Measurements from ENCODE around the gene HPCAL1. TPM values are rescaled to one million over a fixed set of nuclear protein-coding genes. Genes with fewer than 3 reads are reported as not detected.
"Not testable (repeated sequence)": the region's sequence is repeated elsewhere in the genome, so short reads cannot be mapped to it uniquely, and the experiment has no call there.

The HPCAL1 gene
- total RNA-seq, 2 experiments from 2014 or later: 61.6 to 63.6 TPM

DNA sequence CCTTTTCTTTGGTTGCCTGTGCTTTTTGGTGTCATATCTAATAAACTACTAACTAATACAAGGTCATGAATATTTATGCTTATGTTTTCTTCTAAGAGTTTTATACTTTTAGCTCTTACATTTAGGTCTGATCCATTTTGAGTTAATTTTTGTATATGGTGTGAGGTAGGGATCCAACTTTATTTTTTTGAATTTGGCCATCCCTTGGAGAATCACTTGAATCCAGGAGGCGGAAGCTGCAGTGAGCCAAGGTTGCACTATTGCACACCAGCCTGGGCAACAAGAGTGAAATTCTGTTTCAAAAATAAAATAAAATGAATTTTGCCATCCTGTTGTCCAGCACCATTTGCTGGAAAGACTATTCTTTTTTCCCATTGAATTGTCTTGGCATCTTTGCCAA lies 8.6 kb upstream of the HPCAL1 start:
- H3K27me3 Mint-ChIP-seq: peaks cover 5% of the 10 kb centered on the region

DNA sequence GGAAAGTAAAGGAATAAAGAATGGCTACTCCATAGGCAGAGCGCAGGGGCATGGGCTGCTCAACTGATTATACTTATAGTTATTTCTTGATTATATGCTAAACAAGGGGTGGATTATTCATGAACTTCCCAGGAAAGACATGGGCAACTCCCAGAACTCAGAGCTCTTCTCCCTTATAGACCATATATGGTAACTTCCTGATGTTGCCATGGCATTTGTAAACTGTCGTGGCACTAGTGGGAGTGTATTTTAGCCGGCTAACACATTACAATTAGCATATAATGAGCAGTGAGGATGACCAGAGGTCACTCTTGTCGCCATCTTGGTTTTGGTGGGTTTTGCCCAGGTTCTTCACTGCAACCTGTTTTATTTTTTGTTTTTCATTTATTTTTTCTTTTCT lies 7.1 kb upstream of the HPCAL1 start:
- H3K27ac Mint-ChIP-seq, POLR2A ChIA-PET: not testable (repeated sequence)

More for the DNA sequence above, 8.6 kb upstream of the HPCAL1 start:
- no peak overlapping the region for H3K4me3 Mint-ChIP-seq
- peaks cover 19% of the 10 kb centered on the region for H3K4me1 Mint-ChIP-seq
- DNase-seq: no peak
- H3K36me3 Mint-ChIP-seq (ENCODE audit: low read depth): no peaks in the 10 kb centered on the region
- no peak overlapping the region for H3K27ac Mint-ChIP-seq
- H3K9me3 Mint-ChIP-seq: peaks cover 9% of the 10 kb centered on the region
- POLR2A ChIA-PET: no interaction called here
- CTCF ChIA-PET: interaction anchor here (2.1 kb wide), 1 partner anchor 12 kb away, joined by 5 read pairs; no protein-coding TSS in a partner anchor

GRCh38 chr2:10296142-10296541 lies 6.6 kb upstream of the HPCAL1 start:
- no peak overlapping the region for H3K27ac Mint-ChIP-seq
- ChIA-PET CTCF (interaction anchor here (1.1 to 2.5 kb wide), 3 partner anchors 9 to 113 kb away, joined by 3 to 10 read pairs (median 5); no protein-coding TSS in a partner anchor), POLR2A (no interaction called here)
- DNase-seq: no peak
- peaks cover 34% of the 10 kb centered on the region for H3K4me1 Mint-ChIP-seq
- H3K36me3 Mint-ChIP-seq (ENCODE audit: low read depth): no peaks in the 10 kb centered on the region
- peaks cover 5% of the 10 kb centered on the region for H3K27me3 Mint-ChIP-seq
- H3K9me3 Mint-ChIP-seq: peaks cover 9% of the 10 kb centered on the region
- H3K4me3 Mint-ChIP-seq: no peak overlapping the region

More for the DNA sequence above, 7.1 kb upstream of the HPCAL1 start:
- CTCF ChIA-PET: interaction anchor here (2.1 to 2.5 kb wide), 2 partner anchors 10 to 113 kb away, joined by 5 to 10 read pairs; no protein-coding TSS in a partner anchor
- not testable (repeated sequence) for H3K4me3 Mint-ChIP-seq; H3K27me3 Mint-ChIP-seq; H3K9me3 Mint-ChIP-seq; H3K36me3 Mint-ChIP-seq (ENCODE audit: low read depth); DNase-seq
- peaks cover 29% of the 10 kb centered on the region for H3K4me1 Mint-ChIP-seq

DNA sequence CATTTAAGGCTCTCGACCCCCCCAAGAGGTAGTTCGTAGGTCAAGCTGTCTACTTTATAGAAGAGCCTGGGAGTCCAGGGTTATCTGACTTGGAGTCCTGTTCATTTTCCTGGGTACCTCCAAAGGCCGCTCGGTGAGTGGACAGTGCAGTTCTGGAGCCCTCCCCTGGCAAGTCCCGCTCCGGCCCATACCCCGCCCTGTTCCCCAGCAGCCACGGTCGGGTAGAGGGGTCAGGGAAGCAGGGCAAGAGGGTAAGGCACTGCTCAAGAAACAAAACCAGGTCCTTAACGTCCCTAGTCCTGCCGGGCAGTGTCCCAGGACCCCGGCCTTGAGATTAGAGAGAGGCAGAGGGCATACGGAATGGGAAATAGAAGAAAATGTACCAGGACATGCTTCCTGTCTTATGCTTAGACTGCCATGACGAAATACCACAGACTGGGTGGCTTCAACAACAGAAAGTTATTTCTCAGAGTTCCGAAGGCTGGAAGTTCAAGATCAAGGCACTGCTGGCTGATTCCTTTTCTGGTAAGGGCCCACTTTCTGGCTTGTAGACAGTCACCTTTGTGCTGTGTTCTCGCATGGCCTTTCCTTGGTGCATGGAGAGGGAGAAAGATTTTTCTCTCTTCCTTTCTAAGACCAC lies 5.4 kb upstream of the HPCAL1 start:
- H3K27ac Mint-ChIP-seq: peak overlapping the region; percentile 71
- POLR2A ChIA-PET: no interaction called here
- no peaks in the 10 kb centered on the region for H3K36me3 Mint-ChIP-seq (ENCODE audit: low read depth)

GRCh38 chr2:10297959-10298531 lies 4.7 kb upstream of the HPCAL1 start:
- Mint-ChIP-seq H3K36me3 (ENCODE audit: low read depth) (no peaks in the 10 kb centered on the region), H3K4me1 (peaks cover 42% of the 10 kb centered on the region), H3K4me3 (no peak overlapping the region), H3K9me3 (peaks cover 9% of the 10 kb centered on the region), H3K27me3 (peaks cover 5% of the 10 kb centered on the region), H3K27ac (peak overlapping the region; percentile 71)
- peak; percentile 50 for DNase-seq
- POLR2A ChIA-PET: interaction anchor here (0.7 kb wide), 2 partner anchors 109 to 454 kb away, joined by 3 read pairs; no protein-coding TSS in a partner anchor
- CTCF ChIA-PET: interaction anchor here (0.6 to 1.5 kb wide), 4 partner anchors 11 to 1608 kb away, joined by 3 to 6 read pairs (median 4); no protein-coding TSS in a partner anchor

More for the DNA sequence above, 5.4 kb upstream of the HPCAL1 start:
- Mint-ChIP-seq H3K9me3 (peaks cover 9% of the 10 kb centered on the region), H3K4me1 (peaks cover 42% of the 10 kb centered on the region), H3K27me3 (peaks cover 5% of the 10 kb centered on the region), H3K4me3 (no peak overlapping the region)
- CTCF ChIA-PET: interaction anchor here (0.6 to 2.5 kb wide), 5 partner anchors 18 to 1607 kb away, joined by 3 to 10 read pairs (median 3); no protein-coding TSS in a partner anchor
- DNase-seq: no peak

GRCh38 chr2:10298777-10299176 lies 3.9 kb upstream of the HPCAL1 start:
- H3K27ac Mint-ChIP-seq; H3K36me3 Mint-ChIP-seq (ENCODE audit: low read depth); H3K27me3 Mint-ChIP-seq; DNase-seq; H3K9me3 Mint-ChIP-seq; H3K4me3 Mint-ChIP-seq: not testable (repeated sequence)
- ChIA-PET POLR2A (interaction anchor here (0.7 kb wide), 1 partner anchor 455 kb away, joined by 3 read pairs; no protein-coding TSS in a partner anchor), CTCF (interaction anchor here (1.1 to 1.5 kb wide), 2 partner anchors 12 to 110 kb away, joined by 5 to 6 read pairs; no protein-coding TSS in a partner anchor)
- peaks cover 43% of the 10 kb centered on the region for H3K4me1 Mint-ChIP-seq

DNA sequence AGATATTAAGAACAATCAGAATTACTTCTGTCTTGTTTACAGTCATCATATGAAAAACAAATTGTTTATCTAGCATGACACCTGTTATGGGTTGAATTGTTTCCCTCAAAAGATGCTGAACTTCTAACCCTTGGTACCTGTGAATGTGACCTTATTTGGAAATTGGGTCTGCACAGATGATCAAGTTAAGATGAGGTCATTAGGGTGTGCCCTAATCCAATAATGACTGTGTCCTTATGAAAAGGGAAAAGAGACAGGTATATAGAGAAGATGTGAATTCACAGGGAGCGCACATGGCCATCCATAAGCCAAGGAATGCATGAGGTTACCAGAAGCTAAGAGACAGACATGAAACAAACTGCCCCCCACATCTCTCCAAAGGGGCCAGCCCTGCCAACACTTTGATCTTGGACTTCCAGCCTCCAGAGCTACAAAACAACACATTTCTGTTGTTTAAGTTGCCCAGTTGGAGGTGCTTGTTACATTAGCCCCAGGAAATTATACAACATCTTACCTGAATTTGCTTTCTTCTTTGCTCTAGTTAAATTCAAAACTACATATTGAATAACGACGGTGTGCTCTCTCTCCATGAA lies 2.3 kb upstream of the HPCAL1 start:
- DNase-seq: no peak
- ChIA-PET CTCF (interaction anchor here (0.6 to 5.7 kb wide), 5 partner anchors 14 to 316 kb away, joined by 3 to 31 read pairs (median 4); no protein-coding TSS in a partner anchor), POLR2A (interaction anchor here (0.5 to 0.7 kb wide), 3 partner anchors 44 to 355 kb away, joined by 3 to 6 read pairs (median 3); no protein-coding TSS in a partner anchor)
- Mint-ChIP-seq H3K4me1 (peaks cover 56% of the 10 kb centered on the region), H3K36me3 (ENCODE audit: low read depth) (no peaks in the 10 kb centered on the region), H3K27me3 (no peaks in the 10 kb centered on the region), H3K9me3 (no peaks in the 10 kb centered on the region), H3K27ac (peak overlapping the region; percentile 92), H3K4me3 (peak overlapping the region; percentile 64)

DNA sequence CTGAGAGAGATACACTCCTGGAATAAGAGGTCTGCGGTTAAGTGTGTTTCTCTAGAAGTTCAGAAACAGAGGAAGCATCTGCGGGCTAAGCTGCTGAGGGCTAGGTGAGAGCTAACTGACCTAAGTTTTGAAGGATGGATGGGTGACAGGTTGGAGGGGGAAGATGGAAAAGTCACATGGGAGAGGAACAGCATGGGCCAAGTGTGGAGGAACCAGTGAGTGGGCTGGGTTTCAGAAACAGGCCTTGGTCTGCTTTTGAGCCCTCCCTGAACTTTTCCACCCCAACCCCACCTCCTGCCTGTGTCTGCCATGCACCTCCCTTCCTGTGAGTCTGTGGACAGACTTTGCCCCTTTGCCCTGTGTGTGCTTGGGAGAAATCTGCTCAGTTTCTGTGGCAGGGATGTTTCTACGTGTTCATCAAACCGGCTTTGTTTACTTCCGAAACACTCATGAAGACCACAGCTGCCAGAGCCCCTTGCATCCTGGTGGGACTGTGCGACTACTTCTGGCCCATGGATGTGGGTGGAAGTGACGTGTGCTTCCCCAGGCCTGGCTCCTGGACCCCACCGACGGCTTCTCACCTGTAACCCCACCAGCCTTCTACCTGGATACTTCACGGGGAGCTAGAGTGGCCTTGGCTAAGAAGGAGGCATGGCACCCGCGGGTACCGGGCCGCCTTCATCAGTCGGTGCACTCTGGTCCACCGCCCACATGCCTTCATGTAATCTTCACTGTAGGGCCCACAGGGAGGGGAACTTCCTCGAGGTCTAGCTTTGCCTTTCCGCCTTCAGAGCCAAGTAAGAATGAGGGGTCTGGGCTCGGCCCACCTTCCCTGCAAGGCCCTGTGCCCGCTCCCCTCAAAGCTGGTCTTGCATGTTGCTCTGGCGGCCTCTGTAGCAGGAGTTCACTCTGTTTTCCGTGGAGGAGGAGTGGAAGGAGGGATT lies 1.4 kb upstream of the HPCAL1 start:
- POLR2A ChIA-PET: interaction anchor here (0.5 to 1.0 kb wide), 5 partner anchors 29 to 354 kb away, joined by 3 to 6 read pairs (median 3); no protein-coding TSS in a partner anchor
- DNase-seq: peak; percentile 16
- H3K27ac Mint-ChIP-seq: peak overlapping the region; percentile 92
- no peaks in the 10 kb centered on the region for H3K9me3 Mint-ChIP-seq
- H3K27me3 Mint-ChIP-seq: no peaks in the 10 kb centered on the region
- peaks cover 64% of the 10 kb centered on the region for H3K4me1 Mint-ChIP-seq
- H3K36me3 Mint-ChIP-seq (ENCODE audit: low read depth): no peaks in the 10 kb centered on the region
- peak overlapping the region; percentile 64 for H3K4me3 Mint-ChIP-seq
- CTCF ChIA-PET: interaction anchor here (0.6 to 5.7 kb wide), 13 partner anchors 9 to 1495 kb away, joined by 3 to 31 read pairs (median 3); no protein-coding TSS in a partner anchor

- peak; percentile 25 for DNase-seq
- Mint-ChIP-seq H3K4me3 (peak overlapping the region; percentile 64), H3K27me3 (no peaks in the 10 kb centered on the region), H3K9me3 (no peaks in the 10 kb centered on the region), H3K27ac (peak overlapping the region; percentile 92), H3K36me3 (ENCODE audit: low read depth) (peaks cover 2% of the 10 kb centered on the region), H3K4me1 (peaks cover 72% of the 10 kb centered on the region)
- ChIA-PET CTCF (interaction anchor here (0.6 to 5.7 kb wide), 13 partner anchors 8 to 1496 kb away, joined by 3 to 31 read pairs (median 4); no protein-coding TSS in a partner anchor), POLR2A (interaction anchor here (0.7 to 1.0 kb wide), 2 partner anchors 28 to 98 kb away, joined by 3 read pairs; no protein-coding TSS in a partner anchor)
These were observed 694 bp upstream of the HPCAL1 start for GRCh38 chr2:10301941-10302478.

GRCh38 chr2:10303181-10303693 lies 533 bp downstream of the HPCAL1 start:
- Mint-ChIP-seq H3K4me3 (peak overlapping the region; percentile 97), H3K36me3 (ENCODE audit: low read depth) (peaks cover 7% of the 10 kb centered on the region), H3K9me3 (no peaks in the 10 kb centered on the region), H3K27ac (peak overlapping the region; percentile 92), H3K4me1 (peaks cover 70% of the 10 kb centered on the region), H3K27me3 (no peaks in the 10 kb centered on the region)
- POLR2A ChIA-PET: no interaction called here
- CTCF ChIA-PET: interaction anchor here (0.9 to 5.7 kb wide), 13 partner anchors 13 to 1449 kb away, joined by 3 to 31 read pairs (median 4); no protein-coding TSS in a partner anchor
- peak; percentile 39 for DNase-seq

DNA sequence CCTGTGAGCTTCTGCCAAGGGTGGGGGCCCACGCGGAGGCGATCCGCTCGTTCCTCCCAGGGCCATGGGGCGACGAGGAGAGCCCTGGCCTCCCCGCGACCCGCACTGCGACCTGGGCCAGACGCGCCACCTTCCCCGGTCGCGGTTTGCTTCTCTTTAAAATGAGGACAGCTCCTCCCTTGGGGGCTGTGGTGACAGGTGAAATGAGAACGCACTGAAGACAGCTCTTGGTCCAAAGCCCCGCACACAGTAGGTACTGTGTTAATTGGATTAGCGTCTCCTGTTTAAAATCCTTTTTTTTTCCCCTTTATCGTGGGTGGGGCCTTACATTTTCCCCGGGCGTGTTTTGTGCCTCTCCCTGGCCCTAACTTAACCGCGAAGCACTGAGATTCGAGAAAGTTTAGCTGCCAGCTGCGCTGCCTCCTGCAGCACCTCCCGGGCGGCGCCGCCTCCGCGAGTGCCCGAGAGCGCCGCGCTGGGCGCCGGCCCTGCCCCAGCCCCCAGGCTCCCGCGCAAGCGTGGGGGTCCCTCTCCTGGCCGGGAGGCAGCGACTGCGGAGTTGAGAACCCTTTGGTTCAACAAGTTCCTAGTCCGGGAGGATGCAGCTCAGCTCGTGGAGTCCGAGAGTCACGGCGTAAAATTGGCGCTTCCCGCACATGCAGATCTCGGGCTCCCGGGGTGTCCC lies 1.1 kb downstream of the HPCAL1 start:
- Mint-ChIP-seq H3K27me3 (no peaks in the 10 kb centered on the region), H3K27ac (peak overlapping the region; percentile 83), H3K36me3 (ENCODE audit: low read depth) (peaks cover 7% of the 10 kb centered on the region), H3K9me3 (no peaks in the 10 kb centered on the region), H3K4me3 (peak overlapping the region; percentile 97), H3K4me1 (peaks cover 69% of the 10 kb centered on the region)
- POLR2A ChIA-PET: interaction anchor here (0.6 to 0.8 kb wide), 3 partner anchors 105 to 177 kb away, joined by 4 read pairs; no protein-coding TSS in a partner anchor
- CTCF ChIA-PET: interaction anchor here (1.0 to 5.7 kb wide), 12 partner anchors 14 to 1450 kb away, joined by 3 to 31 read pairs (median 4); no protein-coding TSS in a partner anchor
- peak; percentile 60 for DNase-seq

Measured in activated CD4-positive, alpha-beta T cell treated with anti-CD3 and anti-CD28 coated beads, Interleukin-2, amount 10 ng/mL, durations not matched to agents 7 days and 5 days (primary cell).